Adrenal gland (tissue), 12 donors: ENCODE results near the gene PSMD12. TPM values are rescaled to one million over a fixed set of nuclear protein-coding genes. Genes with fewer than 3 reads are reported as not detected.
"Not testable (repeated sequence)": the region's sequence is repeated elsewhere in the genome, so short reads cannot be mapped to it uniquely, and the experiment has no call there.

Experiments
- DNase-seq, 7 donors: peaks; one replicate each; pipeline ENCODE4 v3.0.0-alpha.2; 2019 to 2020
- H3K27ac ChIP-seq, 5 donors: fragments of 200-600 bp; sonication (generic) in 4 of 5; 1 replicate in 3 of 5; 2 replicates in 2 of 5; pipeline versions ENCODE4 v1.5.1 to v1.8.0; 2016 to 2020; ENCODE audit warnings: mild to moderate bottlenecking in 1 of 5
- H3K27me3 ChIP-seq: fragments of 200-600 bp; 2 replicates; pipeline ENCODE4 v1.8.0; 2021
- H3K36me3 ChIP-seq, 2 donors: fragments of 200-600 bp; replicated peaks in 1 of 2; 1 replicate in 1 of 2; 2 replicates in 1 of 2; pipeline versions ENCODE4 v1.5.1 to v1.8.0; 2018 to 2022
- H3K4me1 ChIP-seq, 2 donors: fragments of 200-600 bp; replicated peaks in 1 of 2; 1 replicate in 1 of 2; 2 replicates in 1 of 2; pipeline versions ENCODE4 v1.5.1 to v1.8.0; 2018 to 2021
- H3K4me3 ChIP-seq, 4 donors: fragments of 200-600 bp; sonication (generic) in 3 of 4; one replicate each; pipeline ENCODE4 v1.5.1; 2016 to 2018
- H3K9me3 ChIP-seq, 3 donors: fragments of 200-600 bp; sonication (generic) in 1 of 3; replicated peaks in 1 of 3; 1 replicate in 2 of 3; 2 replicates in 1 of 3; pipeline versions ENCODE4 v1.5.1 to v1.8.0; 2016 to 2021
- CTCF ChIP-seq, 6 experiments: fragments of 450-650 bp in 4 of 6; fragments of 200-600 bp in 2 of 6; sonication (generic) in 1 of 6; IDR thresholded peaks; 1 replicate in 5 of 6; 2 replicates in 1 of 6; pipeline versions ENCODE4 v1.5.1 to v1.8.0; 2016 to 2021; ENCODE audit warnings: antibody characterized with exemption in 6 of 6, mild to moderate bottlenecking in 2 of 6, moderate library complexity in 1 of 6
- POLR2A ChIP-seq, 2 donors: fragments of 450-650 bp; IDR thresholded peaks; one replicate each; pipeline ENCODE4 v1.6.1; 2017; ENCODE audit warnings: antibody characterized with exemption in 2 of 2, mild to moderate bottlenecking in 2 of 2, moderate library complexity in 1 of 2
- WGBS, 4 donors: extraction: QIAGEN DNeasy Blood & Tissue Kit in 2 of 4; methylation state at CpG; one replicate each; pipeline versions ENCODE4 v1.1.5 to v1.1.7; 2013 to 2017; 5-methylcytosine and 5-hydroxymethylcytosine counted together
- intact Hi-C, 2 donors: fragments of 100-400 bp; cut with DNase I; formaldehyde crosslinking; loops; one replicate each; pipeline versions ENCODE4 v1.14.1 to v1.15.0; 2022 to 2023
- polyA plus RNA-seq, 3 donors: library from polyadenylated mRNA; stranded (reverse); fragments of 200-250 nt in 2 of 3; fragments of 350-450 nt in 1 of 3; fragmentation: Illumina TruSeq in 1 of 3; extraction: RNeasy Lipid Tissue Mini Kit (QIAGEN cat#74804) in 1 of 3; gene quantifications; one replicate each; pipeline ENCODE4 v1.2.3, GENCODE V29; 2013 to 2014
- total RNA-seq, 9 donors: library from RNA; depleted of rRNA in 4 of 9; stranded (reverse); fragments of >200 nt in 4 of 9; fragments of 120-200 nt in 1 of 9; fragmentation: NEBNext Ultra II Directional in 1 of 9; extraction: Animal tissue kit (Norgen Biotek cat#: 25700) in 1 of 9; gene quantifications; one replicate each; pipeline versions ENCODE4 v1.1.0 to v1.2.4, GENCODE V29; 2013 to 2023
- donor health status: healthy with polysubstance abuse.
- donor health status: Bipolar disorder and iron deficiency.
- donor health status: DM: yes; HTN: yes; CAD: no.
- donor health status: DM: no; HTN: no; CAD: no.
- donor health status: DM: no; HTN: no; CAD: no.
- donor health status: DM: yes; HTN: yes; CAD: no.

Gene PSMD12
- total and polyA plus RNA-seq, 12 donors: 19.7 to 163 (median 38.3) TPM

- Histone ChIP-seq H3K27ac (no peak overlapping the region), H3K36me3 (peaks cover 0 to 80% of the 10 kb centered on the region in 2 donors), H3K27me3 (no peaks in the 10 kb centered on the region), H3K9me3 (no peaks in the 10 kb centered on the region), H3K4me1 (peaks cover 0 to 3% of the 10 kb centered on the region in 2 donors), H3K4me3 (no peak overlapping the region)
- DNase-seq: no peak
- TF ChIP-seq CTCF (IDR thresholded peaks at IDR 0.05) (no peak), POLR2A (IDR thresholded peaks at IDR 0.05) (no peak)
- intact Hi-C loops: no loop called here
- WGBS, 4 donors: 82 to 89% (median 85%) methylated on average over 9 to 10 of the region's 10 CpGs
Measured at GRCh38 chr17:67353161-67353560, 13.2 kb downstream of the PSMD12 start.

DNA sequence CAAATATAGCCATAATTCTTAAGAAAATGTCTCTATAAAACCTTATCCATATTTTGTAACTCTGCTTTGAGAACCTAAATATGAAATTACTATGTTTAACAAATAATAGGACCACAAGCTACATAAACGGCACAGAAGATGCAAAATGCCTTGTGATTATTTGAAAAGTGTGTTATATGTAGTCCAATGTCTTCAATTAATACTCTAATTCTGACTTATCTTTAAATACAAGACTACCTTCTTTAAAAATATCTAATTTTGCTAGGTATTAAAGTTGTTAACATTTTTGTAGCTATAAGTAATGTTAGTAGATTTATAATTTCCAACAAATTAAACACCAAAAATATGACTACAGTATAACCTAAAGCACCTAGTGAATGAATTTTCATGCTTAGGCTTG is 17.0 kb downstream of the PSMD12 start:
- TF ChIP-seq POLR2A (IDR thresholded peaks at IDR 0.05): no peak
- no peak for TF ChIP-seq CTCF (IDR thresholded peaks at IDR 0.05)
- Histone ChIP-seq H3K27me3 (no peaks in the 10 kb centered on the region), H3K4me1 (no peaks in the 10 kb centered on the region), H3K9me3 (no peaks in the 10 kb centered on the region), H3K27ac (no peak overlapping the region), H3K4me3 (no peak overlapping the region), H3K36me3 (peaks cover 0 to 85% of the 10 kb centered on the region in 2 donors)
- intact Hi-C loops: no loop called here
- WGBS, 4 donors: 92 to 100% (median 98%) methylated on average over 1 of the region's 1 CpG
- DNase-seq: no peak

DNA sequence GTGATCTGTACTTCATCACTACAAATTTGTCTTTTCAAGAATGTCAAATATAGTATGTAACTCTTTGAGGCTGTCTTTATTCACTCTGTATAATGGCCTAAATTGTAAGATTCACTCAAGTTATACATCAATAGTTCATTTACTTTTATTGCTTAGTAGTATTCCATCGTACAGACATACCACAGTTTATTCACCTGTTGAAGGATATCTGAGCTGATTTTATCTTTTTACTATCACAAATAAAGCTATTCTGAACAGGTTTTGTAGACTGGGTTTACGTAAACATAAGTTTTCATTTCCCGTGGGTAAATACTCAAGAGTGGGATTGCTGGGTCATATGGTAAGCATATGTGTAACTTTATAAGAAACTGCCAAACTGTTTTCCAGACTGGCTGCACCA is 18.6 kb downstream of the PSMD12 start:
- H3K4me1 ChIP-seq: no peaks in the 10 kb centered on the region
- no peak for DNase-seq
- TF ChIP-seq CTCF (IDR thresholded peaks at IDR 0.05) (no peak), POLR2A (IDR thresholded peaks at IDR 0.05) (no peak)
- H3K36me3 ChIP-seq: peaks cover 0 to 86% of the 10 kb centered on the region in 2 donors
- H3K4me3 ChIP-seq: no peak overlapping the region
- no peak overlapping the region for H3K27ac ChIP-seq
- intact Hi-C loops: no loop called here
- H3K27me3 ChIP-seq: no peaks in the 10 kb centered on the region
- no peaks in the 10 kb centered on the region for H3K9me3 ChIP-seq
- 95 to 98% (median 97%) methylated on average over 3 of the region's 3 CpGs for WGBS, 4 donors

DNA sequence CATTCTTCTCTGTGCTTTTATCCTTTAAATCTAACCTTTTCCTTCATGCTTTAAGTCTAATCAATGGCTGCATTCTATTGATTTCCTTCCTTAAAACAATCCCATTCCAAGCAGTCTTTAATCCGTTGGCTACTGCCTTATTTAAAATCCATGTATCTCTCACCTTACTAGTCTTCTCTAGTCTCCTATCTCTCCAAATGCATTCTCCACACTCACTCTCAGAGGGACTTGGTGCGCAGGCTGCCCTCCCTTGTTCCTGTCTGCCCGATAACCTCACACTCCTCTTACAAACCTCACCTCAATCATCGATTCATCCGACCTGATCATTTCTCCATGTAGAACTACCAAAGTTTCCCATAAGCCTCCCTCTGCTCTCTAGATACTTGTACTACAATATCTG is 23.1 kb downstream of the PSMD12 start:
- intact Hi-C loops: no loop called here
- no peaks in the 10 kb centered on the region for H3K9me3 ChIP-seq
- no peak for TF ChIP-seq POLR2A (IDR thresholded peaks at IDR 0.05)
- no peak for TF ChIP-seq CTCF (IDR thresholded peaks at IDR 0.05)
- H3K4me1 ChIP-seq: peaks cover 9 to 11% of the 10 kb centered on the region in 2 donors
- H3K27me3 ChIP-seq: no peaks in the 10 kb centered on the region
- WGBS, 4 donors: 94 to 98% (median 96%) methylated on average over 5 of the region's 5 CpGs
- no peak overlapping the region for H3K27ac ChIP-seq
- no peak for DNase-seq
- no peak overlapping the region for H3K4me3 ChIP-seq
- peaks cover 0 to 79% of the 10 kb centered on the region in 2 donors for H3K36me3 ChIP-seq

GRCh38 chr17:67338353-67338752 is 28.0 kb downstream of the PSMD12 start:
- H3K9me3 ChIP-seq, DNase-seq, H3K27ac ChIP-seq, H3K4me3 ChIP-seq, H3K27me3 ChIP-seq, intact Hi-C loops: not testable (repeated sequence)
- WGBS, 4 donors: 88 to 97% (median 95%) methylated on average over 7 of the region's 7 CpGs
- Histone ChIP-seq H3K36me3 (peaks cover 0 to 34% of the 10 kb centered on the region in 2 donors), H3K4me1 (peaks cover 9 to 11% of the 10 kb centered on the region in 2 donors)
